Hematopoietic multipotent progenitor cell treated with erythropoietin and hydrocortisone succinate and interleukin-3 and kit ligand, for 17 days (in vitro differentiated cells): Measurements from ENCODE around the gene CLCF1.
"Not testable (repeated sequence)": the region's sequence is repeated elsewhere in the genome, so short reads cannot be mapped to it uniquely, and the experiment has no call there.

Experiments
- DNase-seq: peaks from one replicate; pipeline ENCODE4 v3.0.0-alpha.2; 2015; ENCODE audit warnings: low spot score

Gene CLCF1

DNA sequence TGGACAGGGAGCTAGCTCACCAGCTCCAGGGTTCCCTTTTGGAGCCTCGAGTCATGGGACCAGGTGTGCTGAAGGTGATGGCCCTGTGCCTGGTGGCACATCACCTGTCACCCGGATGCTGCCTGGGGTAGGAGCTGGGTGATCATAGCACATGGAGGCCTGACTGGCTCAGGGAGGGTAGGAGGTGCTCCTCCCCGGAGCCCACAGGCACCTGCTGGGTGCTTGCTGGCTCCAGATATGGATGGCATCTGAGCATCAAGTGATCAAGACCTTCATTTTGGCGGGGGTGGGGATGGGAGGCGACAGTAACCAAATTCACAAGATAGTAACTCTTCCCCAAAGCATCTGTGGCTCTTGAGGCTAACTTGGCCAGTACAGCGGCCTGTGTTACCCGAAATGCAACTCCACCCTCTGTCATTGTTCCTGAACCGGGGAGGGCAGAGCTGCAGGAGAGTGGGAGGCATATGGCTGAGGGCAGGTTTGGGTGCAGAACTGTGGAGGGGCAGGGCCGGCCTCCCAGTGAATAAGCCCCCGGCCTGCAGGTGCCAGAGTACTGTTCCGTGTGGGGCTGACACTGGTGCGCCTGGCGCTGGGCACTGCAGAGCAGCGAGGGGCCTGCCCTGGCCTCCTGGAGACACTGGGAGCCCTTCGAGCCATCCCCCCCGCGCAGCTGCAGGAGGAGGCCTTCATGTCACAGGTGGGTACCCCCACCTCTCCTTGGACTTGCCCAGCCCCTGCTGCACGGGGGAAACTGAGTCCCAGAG lies 35.2 kb upstream of the CLCF1 start:
- no peak for DNase-seq

DNA sequence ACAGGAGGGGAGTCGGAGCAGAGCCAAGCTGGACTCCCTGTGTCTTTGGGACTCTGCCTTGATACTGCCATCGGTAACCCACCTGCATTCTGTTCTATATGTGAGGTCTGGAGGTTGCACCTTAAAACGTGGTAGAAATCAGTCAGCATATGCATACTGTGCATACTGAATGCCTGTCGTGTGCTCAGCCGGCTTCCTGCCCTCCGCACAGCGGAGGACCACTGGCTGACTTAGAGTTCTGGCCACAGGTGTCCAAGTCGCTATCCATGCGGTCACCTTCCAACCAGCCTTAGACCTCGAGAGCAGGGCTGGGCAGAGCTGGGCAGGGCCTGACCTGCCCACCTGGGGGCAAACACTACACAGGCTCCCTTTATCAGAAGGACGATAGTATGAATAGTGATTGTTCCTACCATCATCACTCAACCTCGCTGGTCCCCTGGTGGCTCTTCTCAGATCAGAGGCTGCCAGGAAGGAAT lies 34.3 kb upstream of the CLCF1 start:
- no peak for DNase-seq

DNA sequence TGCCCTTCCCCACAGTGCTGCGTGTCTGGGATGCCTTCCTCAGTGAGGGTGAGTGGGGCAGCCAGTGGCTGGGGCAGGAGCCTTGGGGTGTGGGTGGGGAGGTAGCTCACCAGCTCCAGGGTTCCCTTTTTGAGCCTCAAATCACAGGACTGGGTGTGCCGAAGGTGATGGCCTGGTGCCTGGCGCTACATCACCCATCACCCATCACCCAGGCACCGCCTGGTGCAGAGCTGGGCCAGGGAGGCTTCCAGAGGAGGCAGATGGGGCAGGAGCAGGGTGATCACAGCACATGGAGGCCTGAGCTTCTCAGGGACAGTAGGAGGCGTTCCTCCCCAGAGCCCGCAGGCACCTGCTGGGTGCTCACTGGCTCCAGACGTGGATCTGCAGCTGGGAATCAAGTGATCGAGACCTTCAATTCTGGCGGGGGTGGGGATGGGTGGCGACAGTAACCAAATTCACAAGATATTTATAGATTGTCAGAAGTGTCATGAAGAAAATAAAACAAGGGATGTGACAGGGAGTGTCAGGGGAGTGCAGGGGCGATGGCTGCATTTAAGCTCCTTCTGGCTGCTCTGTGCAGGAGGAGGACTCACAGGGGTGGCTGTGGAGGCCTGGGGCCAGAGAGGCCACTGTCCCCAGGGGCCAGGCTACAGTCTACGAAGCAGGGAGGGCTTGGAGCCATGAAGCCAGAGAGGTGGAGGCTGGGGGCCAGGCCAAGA lies 33.7 kb upstream of the CLCF1 start:
- DNase-seq = no peak

DNA sequence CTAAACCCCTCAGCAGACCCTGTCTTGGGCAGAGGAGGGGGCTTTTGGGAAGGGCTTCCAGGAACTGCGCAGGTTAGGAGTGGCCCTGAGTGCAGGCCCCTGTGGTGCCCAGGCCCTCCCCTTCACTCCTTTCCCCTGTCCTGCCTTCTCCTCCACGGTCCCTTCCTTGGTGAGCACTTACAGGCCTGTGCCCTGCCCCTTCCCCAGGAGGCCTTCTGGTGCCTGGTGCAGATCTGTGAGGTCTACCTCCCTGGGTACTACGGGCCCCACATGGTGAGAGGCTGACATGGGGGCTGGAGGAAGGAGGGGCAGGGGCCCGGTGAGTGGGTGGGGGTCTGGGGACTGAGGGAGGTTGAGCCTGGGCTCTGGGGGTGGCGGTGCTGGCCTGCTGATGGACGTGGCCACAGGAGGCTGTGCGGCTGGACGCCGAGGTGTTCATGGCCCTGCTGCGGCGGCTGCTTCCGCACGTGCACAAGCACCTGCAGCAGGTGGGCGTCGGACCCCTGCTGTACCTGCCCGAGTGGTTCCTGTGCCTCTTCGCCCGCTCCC lies 33.1 kb upstream of the CLCF1 start:
- no peak for DNase-seq

DNA sequence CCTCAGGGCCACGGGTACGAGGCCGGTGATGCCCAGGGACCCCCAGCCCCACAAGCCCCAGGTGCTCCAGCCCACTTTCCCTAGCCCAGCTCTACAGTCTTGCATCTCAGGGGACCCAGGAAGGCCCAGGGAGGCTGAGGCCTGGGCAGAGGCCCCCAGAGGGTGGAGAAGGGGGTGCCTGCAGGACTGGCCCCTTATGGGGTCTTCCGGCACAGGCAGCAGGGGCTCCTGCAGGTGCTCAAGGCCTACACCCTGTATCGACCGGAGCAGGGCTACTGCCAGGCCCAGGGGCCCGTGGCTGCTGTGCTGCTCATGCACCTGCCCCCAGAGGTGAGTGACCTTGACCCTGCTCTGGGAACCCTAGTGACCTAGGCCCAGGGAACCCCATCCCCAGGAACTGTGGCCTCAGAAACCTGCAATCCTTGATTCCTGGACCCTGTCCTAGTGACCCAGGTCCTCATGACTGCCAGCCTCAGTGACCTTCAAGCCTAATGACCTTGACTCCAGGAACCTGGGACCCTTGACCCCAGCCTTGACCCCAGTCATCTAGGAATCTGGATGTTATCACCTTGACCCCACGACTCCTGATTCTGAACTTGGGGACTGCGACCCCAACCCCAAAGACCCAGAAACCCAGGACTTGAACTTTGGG lies 32.4 kb upstream of the CLCF1 start:
- DNase-seq = no peak

DNA sequence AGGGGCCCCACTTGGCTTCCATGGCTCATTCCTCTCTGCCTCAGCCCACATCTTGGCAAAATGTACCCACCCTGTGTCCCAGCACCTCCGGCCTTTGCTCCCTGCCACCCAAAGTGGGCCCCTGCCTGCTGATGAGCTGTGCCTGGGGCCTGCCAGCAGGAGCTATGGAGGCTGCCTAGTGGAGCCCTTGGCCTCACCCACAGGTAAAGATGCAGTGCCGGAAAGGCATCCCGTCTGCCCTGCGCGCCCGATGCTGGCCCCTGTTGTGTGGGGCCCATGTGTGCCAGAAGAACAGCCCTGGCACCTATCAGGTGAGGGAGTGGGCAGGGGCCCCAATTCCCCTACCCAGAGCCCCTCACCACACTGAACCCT lies 31.8 kb upstream of the CLCF1 start:
- DNase-seq = no peak

DNA sequence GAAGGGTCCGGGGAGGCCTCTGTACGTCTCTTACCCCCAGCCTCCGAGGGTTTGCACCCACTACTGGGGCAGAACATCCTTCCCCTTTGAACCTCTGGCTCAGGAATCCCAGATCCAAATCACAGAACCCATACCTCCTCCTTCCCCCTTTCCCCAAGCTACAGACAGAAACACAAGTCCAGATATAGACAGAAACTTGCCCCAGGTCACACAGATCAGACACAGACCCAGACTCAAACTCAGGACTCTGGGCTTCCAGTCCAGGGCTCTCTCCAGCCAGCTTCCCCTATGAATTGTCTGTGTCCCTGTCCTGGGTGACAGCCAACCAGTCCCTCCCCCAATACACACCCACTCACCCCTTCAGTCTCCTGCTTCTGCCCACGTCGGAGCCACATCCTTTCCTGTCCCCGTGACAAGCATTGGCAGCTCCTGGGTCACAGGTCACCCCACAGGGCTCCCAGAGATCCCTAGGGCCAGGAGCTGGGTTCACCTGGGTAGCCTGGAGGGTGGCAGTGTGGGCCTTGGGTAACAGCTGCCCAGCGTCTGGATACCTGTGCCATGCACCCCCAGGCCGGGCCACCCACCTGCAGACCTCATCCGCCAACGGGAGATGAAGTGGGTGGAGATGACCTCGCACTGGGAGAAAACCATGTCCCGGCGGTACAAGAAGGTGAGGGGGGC lies 31.3 kb upstream of the CLCF1 start:
- no peak for DNase-seq

DNA sequence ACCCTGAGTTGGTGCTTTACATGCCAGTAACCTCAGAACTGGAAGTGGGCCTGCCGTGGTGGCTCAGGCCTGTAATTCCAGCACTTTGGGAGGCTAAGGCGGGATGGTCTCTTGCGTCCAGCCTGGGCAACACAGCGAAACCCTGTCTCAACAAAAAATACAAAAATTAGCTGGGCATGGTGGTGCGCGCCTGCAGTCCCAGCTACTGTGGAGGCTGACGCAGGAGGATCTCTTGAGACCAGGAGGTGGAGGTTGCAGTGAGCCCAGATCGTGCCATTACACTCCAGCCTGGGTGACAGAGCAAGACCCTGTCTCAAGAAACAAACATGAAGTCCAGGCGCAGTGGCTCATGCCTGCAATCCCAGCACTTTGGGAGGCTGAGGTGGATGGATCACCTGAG lies 29.7 kb upstream of the CLCF1 start:
- not testable (repeated sequence) for DNase-seq

DNA sequence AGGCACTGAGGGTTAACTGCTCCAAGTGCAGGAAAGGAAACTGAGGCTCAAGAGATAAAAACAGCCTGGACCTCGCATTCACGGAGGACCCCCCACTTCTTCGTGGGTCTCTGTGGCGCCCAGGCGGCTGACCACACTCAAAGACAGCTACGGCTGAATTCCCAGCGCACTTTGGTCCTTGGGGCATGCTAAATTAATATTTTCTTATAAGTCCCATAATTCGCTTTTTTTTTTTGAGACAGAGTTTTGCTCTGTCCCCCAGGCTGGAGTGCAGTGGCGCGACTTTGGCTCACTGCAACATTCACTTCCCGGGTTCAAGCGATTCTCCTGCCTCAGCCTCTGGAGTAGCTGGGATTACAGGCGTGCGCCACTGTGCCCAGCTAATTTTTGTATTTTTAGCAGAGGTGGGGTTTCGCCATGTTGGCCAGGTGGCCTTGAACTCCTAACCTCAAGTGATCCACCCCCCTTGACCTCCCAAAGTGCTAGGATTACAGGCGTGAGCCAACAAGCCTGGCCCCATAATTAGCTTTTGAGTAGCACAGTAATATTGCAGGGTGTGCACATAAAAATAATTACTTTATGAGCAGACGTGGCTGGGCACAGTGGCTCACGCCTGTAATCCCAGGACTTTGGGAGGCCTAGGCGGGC lies 28.9 kb upstream of the CLCF1 start:
- not testable (repeated sequence) for DNase-seq

DNA sequence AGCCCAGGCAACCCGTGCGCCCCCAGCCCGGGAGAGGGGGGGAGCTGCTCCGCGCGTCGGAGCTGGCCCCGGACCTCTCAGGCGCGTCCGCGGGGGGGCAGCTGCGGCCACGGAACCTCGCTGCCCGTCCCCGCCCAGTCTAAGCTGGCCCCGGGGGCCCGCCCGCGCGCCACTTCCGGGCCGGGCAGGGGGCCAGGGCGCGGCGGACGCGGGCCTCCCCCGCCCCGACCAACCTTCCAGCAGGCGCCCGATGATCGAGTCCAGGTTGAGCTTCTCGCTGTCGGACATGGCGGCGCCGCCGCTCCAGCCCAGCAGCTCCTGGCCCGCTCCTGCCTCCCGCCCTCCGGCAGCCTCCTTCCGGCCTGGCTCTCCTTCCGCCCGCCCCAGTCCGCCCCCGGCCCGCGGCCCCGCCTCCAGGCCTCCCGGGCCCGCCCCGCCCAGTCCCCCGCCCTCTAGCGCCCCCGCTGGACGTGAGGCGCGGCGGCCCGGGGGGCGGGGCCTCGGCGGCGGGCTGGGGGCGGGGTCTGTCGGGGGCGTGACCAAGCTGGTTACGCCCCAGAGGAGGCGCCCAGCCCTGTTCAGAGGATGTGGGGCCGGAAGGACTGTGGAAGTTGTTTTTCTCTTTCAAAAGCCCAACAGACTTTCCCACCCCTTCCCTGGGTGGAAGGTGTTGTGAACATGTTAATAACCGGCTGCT lies 28.2 kb upstream of the CLCF1 start, which contains the start of gene PPP1CA:
PPP1CA (minus strand) TSS at position 364 of the 697 bp plus-strand sequence; CDS start at position 288, 76 bp downstream.
- DNase-seq = peak; percentile 92

DNA sequence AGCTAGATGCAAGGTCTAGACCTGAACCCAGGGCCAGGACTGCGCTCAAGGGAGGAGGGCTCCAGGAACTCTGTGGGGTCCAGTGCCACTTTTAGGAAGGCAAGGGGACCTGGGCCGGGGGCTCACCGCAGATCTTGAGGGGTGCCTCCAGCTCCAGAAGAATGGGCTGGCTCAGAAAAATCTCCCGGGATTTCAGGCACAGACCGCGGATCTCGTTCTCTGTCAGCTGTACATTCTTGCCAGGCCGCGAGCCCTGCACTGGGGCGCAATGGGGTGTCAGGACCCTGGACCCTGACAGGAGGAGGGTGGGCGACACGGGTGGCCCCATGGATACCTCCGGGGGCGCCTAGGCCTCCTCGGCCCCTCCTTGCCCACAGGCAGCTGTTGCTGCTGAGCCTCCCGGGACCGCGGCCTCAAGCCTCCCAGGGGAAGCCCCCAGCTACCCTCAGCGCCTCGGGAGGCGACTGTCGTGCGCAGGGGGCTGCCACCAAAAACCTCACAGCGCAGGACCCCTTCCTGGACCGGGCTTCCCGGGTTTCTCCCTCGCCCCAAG lies 27.6 kb upstream of the CLCF1 start:
- no peak for DNase-seq

DNA sequence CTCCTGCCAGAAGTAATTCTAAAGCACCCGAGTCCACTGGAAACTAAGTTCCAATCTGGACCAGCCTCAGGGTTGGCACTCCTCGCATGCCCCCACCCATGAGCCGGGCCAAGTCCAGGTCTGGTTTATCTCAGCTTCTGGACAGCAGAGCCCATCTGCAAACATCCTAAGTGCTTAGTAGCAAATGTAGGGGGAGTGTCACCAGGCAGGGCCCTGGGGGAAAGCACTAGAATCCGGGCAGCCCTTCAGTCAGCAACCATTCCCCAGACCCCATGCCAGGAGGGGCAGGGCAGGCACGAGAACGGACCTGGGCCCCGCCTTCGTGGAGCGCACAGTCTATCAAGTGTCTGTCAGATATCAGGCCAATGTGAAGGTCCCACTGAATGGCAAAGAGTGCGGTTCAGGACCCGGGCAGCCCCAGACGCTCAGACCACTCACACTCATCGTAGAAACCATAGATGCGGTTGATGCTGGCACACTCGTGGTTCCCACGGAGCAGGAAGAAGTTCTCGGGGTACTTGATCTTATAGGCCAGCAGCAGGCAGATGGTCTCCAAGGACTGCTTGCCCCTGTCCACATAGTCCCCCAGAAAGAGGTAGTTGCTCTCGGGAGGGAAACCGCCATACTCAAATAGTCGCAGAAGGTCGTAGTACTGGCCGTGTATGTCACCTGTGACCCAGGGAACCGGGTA lies 27.0 kb upstream of the CLCF1 start:
- DNase-seq = no peak

DNA sequence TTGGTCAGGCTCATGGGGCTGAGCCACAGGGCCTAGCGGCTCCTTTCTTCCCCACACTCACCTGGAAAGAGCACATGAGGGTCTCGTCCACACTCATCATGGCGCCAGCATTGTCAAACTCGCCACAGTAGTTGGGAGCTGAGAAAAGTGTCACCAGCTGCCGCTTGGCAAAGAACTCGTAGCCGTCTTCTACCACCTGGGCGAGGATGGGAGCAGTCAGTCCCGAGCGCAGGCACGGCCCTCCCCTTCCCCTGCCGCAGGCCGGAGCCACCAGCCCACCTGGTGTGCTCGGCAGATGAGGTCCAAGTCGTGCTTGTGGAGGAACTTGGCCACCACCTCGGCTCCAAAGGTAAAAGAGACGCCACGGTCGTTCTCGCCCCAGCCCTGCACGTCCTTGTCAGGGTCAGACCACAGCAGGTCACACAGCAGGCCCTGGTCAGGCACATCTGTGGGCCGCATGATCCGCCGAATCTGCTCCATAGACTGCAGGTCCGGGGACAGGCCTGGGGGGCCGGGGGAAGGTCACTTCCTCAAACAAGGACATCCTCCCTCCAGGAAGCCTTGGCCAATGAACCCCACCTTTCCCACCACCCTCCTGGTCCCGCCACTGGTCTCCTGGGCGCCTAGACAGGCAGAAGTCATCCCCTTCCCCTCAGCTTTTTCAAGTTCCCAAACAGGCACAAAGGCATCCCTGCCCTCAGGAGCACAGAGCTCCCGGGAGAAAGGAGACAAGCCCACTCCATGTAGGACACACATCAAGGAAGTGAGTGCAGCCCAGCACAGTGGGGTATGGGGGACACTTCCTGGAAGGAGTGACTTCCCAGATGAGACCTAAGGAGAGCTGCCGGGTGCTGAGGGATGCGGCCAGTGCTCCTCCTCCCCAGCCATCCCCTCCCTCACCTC lies 25.5 kb upstream of the CLCF1 start:
- DNase-seq = no peak

DNA sequence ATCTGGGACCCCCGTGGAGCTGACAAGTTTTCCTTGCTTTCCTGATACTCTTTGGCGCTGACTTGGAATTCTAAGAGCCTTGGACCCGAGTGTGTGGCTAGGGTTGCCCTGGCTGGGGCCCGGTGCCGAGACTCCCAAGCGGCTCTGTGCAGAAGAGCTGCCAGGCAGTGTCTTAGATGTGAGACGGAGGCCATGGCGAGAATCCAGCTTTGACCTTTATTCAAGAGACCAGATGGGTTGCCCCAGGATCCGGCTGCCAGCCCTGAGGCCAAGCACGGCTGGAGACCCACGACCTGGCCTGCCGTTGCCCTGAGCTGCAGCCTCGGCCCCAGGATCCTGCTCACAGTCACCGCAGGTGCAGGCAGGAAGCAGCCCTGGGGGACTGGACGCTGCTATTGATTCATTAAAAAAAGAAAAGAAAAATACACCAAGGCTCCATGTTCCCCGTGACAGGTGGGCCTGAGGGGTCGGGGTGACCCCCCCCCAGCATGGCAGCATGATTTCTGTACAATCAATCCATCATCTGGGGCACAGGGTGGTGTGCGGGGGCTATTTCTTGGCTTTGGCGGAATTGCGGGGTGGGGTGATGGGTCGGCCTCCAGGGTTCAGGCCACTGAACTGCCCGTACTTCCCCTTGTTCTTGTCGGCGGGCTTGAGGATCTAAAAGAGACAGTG lies 24.7 kb upstream of the CLCF1 start:
- DNase-seq = no peak

DNA sequence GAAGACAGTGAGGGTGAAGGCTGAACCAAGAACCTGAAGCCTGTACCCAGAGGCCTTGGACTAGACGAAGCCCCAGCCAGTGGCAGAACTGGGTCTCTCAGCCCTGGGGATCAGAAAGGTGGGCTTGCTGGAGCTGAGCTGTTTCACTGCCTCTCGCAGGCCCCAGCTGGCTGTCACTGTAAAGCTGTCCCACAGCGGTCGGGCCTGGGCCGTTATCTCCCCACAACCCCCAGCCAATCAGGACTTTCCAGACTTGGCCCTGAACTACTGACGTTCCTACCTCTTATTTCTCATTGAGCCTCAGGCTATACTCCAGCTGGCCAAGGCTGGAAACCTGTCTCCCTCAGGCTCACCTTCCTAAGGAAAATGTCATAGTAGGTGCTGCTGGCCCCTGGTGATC lies 24.1 kb upstream of the CLCF1 start:
- DNase-seq = no peak

DNA sequence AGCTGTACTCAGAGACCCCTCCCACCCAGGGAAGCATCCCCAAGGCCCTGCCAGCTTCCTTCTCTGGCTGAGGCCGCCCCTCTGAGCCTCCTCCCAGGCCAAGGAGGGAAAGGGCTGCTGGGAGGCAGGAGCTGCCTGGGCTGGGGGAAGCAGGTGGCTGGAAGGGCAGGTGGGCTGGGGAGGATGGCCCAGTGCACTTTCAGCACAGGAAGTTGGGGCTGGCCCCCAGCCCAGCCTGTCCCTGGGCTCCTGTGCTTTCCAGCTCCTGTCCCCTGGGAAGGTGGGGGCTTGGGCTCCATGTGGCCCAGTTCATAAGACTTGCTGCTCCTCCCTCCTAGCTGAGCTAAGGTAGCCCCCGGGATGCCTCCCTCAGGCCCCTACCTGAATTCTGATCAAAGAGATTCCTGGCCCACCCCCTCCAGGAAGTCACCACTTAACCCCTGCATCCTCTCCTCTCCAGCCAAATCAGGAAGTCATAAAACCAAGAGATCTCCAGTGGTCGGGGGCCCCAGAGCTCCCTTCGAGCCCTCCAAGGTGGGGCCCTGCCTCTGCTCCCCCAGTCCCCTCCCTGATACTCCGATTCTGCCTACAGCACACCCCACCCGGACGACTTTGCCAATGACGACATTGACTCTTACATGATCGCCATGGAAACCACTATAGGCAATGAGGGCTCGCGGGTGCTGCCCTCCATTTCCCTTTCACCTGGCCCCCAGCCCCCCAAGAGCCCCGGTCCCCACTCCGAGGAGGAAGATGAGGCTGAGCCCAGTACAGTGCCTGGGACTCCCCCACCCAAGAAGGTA lies 23.4 kb upstream of the CLCF1 start:
- no peak for DNase-seq

DNA sequence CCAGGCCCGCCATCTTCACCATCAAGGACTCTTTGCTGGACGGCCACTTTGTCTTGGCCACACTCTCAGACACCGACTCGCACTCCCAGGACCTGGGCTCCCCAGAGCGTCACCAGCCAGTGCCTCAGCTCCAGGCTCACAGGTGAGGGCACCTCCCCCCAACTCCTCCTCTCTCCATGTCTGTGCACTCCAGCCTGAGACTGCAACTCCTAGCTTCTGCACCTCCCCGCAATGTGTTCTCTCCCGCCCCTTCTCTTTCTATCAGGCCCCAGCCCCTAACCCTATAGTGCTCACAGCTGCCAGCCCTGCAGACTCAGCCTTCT lies 22.8 kb upstream of the CLCF1 start:
- DNase-seq = no peak
